ENCODE data around the gene ARHGAP8. TPM values are rescaled to one million over a fixed set of nuclear protein-coding genes. Genes with fewer than 3 reads are reported as not detected.

Gene ARHGAP8
- polyA plus RNA-seq, 1 donor: 16.2 TPM

- Histone ChIP-seq H3K27ac (ENCODE audit: low read length) (no peak overlapping the region), H3K4me3 (ENCODE audit: low read length) (no peak overlapping the region), H3K36me3 (ENCODE audit: control insufficient read depth, insufficient read depth, low read length) (peaks cover 39% of the 10 kb centered on the region), H3K27me3 (ENCODE audit: control insufficient read depth, insufficient read depth, low read length) (no peaks in the 10 kb centered on the region), H3K4me1 (ENCODE audit: control insufficient read depth, insufficient read depth, low read length) (peaks cover 21% of the 10 kb centered on the region), H3K9me3 (ENCODE audit: control insufficient read depth, low read depth, low read length) (no peaks in the 10 kb centered on the region)
- DNase-seq: no peak
- WGBS (ENCODE audit: insufficient coverage, low lambda C conversion rate): no CpG with 5 or more reads among the region's 21 CpGs
These were observed 20.3 kb upstream of the ARHGAP8 start for GRCh38 chr22:44732017-44732561.

DNA sequence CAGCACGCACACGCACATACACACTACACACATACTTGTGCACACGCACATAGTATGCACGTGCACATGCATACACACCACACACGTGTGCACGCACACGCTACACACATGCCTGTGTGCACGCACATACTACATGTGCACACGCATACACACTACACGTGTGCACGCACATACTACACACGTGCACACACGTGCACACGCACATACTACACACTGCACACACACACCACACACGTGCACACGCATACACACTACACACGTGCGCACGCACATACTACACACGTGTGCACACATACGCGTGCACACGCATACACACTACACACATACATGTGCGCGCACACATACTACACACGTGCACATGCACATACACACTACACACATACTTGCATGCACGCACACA is 19.7 kb upstream of the ARHGAP8 start:
- H3K4me3 ChIP-seq (ENCODE audit: low read length): no peak overlapping the region
- DNase-seq: no peak
- no peaks in the 10 kb centered on the region for H3K27me3 ChIP-seq (ENCODE audit: control insufficient read depth, insufficient read depth, low read length)
- peaks cover 26% of the 10 kb centered on the region for H3K4me1 ChIP-seq (ENCODE audit: control insufficient read depth, insufficient read depth, low read length)
- WGBS (ENCODE audit: insufficient coverage, low lambda C conversion rate): no CpG with 5 or more reads among the region's 27 CpGs
- no peaks in the 10 kb centered on the region for H3K9me3 ChIP-seq (ENCODE audit: control insufficient read depth, low read depth, low read length)
- peaks cover 33% of the 10 kb centered on the region for H3K36me3 ChIP-seq (ENCODE audit: control insufficient read depth, insufficient read depth, low read length)
- no peak overlapping the region for H3K27ac ChIP-seq (ENCODE audit: low read length)

- H3K4me3 ChIP-seq (ENCODE audit: low read length): no peak overlapping the region
- no peaks in the 10 kb centered on the region for H3K27me3 ChIP-seq (ENCODE audit: control insufficient read depth, insufficient read depth, low read length)
These were observed 18.8 kb upstream of the ARHGAP8 start for GRCh38 chr22:44733426-44734106.

DNA sequence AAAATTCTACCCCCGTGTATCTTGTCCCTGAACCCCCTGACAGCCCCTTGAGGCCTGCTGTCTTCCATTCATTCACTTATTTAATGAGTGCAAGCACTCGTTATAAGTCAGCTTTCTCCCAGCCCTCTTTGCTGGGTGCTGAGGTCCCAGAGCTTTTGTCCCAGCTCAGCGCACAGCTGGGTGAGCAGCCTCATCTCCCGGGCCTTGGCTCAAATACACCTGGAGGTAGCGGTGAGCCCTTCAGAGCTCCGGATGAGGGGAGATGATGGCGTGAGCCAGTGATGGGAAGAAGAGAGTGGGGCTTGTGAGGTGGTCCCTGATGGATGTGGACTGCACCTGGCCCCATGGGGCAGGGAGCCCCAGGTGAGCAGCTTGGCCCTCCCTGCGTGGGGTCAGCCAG is 18.1 kb upstream of the ARHGAP8 start:
- WGBS (ENCODE audit: insufficient coverage, low lambda C conversion rate): no CpG with 5 or more reads among the region's 8 CpGs
- Histone ChIP-seq H3K4me3 (ENCODE audit: low read length) (no peak overlapping the region), H3K27me3 (ENCODE audit: control insufficient read depth, insufficient read depth, low read length) (no peaks in the 10 kb centered on the region), H3K27ac (ENCODE audit: low read length) (no peak overlapping the region), H3K36me3 (ENCODE audit: control insufficient read depth, insufficient read depth, low read length) (peaks cover 21% of the 10 kb centered on the region), H3K4me1 (ENCODE audit: control insufficient read depth, insufficient read depth, low read length) (peaks cover 24% of the 10 kb centered on the region), H3K9me3 (ENCODE audit: control insufficient read depth, low read depth, low read length) (no peaks in the 10 kb centered on the region)
- no peak for DNase-seq

More at GRCh38 chr22:44733426-44734106, 18.8 kb upstream of the ARHGAP8 start:
- no peak for DNase-seq
- Histone ChIP-seq H3K4me1 (ENCODE audit: control insufficient read depth, insufficient read depth, low read length) (peaks cover 27% of the 10 kb centered on the region), H3K9me3 (ENCODE audit: control insufficient read depth, low read depth, low read length) (no peaks in the 10 kb centered on the region), H3K36me3 (ENCODE audit: control insufficient read depth, insufficient read depth, low read length) (peaks cover 25% of the 10 kb centered on the region), H3K27ac (ENCODE audit: low read length) (no peak overlapping the region)
- WGBS (ENCODE audit: insufficient coverage, low lambda C conversion rate): no CpG with 5 or more reads among the region's 14 CpGs

GRCh38 chr22:44734801-44735517 is 17.4 kb upstream of the ARHGAP8 start:
- Histone ChIP-seq H3K27me3 (ENCODE audit: control insufficient read depth, insufficient read depth, low read length) (no peaks in the 10 kb centered on the region), H3K4me1 (ENCODE audit: control insufficient read depth, insufficient read depth, low read length) (peaks cover 20% of the 10 kb centered on the region), H3K9me3 (ENCODE audit: control insufficient read depth, low read depth, low read length) (no peaks in the 10 kb centered on the region), H3K27ac (ENCODE audit: low read length) (no peak overlapping the region), H3K36me3 (ENCODE audit: control insufficient read depth, insufficient read depth, low read length) (peaks cover 18% of the 10 kb centered on the region), H3K4me3 (ENCODE audit: low read length) (no peak overlapping the region)
- WGBS (ENCODE audit: insufficient coverage, low lambda C conversion rate): no CpG with 5 or more reads among the region's 23 CpGs
- no peak for DNase-seq

- Histone ChIP-seq H3K27me3 (ENCODE audit: control insufficient read depth, insufficient read depth, low read length) (no peaks in the 10 kb centered on the region), H3K36me3 (ENCODE audit: control insufficient read depth, insufficient read depth, low read length) (peaks cover 10% of the 10 kb centered on the region), H3K4me3 (ENCODE audit: low read length) (no peak overlapping the region), H3K27ac (ENCODE audit: low read length) (no peak overlapping the region), H3K9me3 (ENCODE audit: control insufficient read depth, low read depth, low read length) (no peaks in the 10 kb centered on the region), H3K4me1 (ENCODE audit: control insufficient read depth, insufficient read depth, low read length) (peaks cover 20% of the 10 kb centered on the region)
- peak in 1 of 2 donors; percentile 60 for DNase-seq
- WGBS (ENCODE audit: insufficient coverage, low lambda C conversion rate): no CpG with 5 or more reads among the region's 28 CpGs
These were observed 16.6 kb upstream of the ARHGAP8 start for GRCh38 chr22:44735518-44736428.

DNA sequence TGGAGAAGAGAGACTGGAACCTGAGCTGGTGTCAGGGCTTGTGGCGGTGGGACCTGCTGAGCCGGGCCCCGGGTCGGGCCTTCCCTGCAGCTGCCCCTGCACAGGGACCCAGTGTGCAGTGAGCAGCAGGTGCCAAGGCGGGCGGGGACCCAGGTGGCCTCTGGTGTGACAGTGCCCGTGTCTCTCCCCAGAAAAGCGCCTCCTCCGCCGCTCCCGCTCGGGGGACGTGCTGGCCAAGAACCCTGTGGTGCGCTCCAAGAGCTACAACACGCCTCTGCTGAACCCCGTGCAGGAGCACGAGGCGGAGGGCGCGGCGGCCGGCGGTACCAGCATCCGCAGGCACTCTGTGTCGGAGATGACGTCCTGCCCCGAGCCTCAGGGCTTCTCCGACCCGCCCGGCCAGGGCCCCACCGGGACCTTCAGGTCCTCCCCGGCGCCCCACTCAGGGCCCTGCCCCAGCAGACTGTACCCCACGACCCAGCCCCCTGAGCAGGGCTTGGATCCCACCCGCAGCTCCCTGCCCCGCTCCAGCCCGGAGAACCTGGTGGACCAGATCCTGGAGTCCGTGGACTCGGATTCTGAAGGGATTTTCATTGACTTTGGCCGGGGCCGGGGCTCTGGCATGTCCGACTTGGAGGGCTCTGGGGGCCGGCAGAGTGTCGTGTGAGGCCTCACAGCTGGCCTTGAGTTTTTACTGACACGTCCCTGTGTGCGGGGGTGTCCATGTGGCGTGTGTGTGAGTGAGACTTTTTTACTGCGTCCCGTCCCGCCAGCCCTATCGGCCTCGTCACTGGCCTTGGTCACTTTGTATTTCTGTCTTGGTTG is 15.6 kb upstream of the ARHGAP8 start:
- DNase-seq: no peak
- H3K27ac ChIP-seq (ENCODE audit: low read length): no peak overlapping the region
- no CpG with 5 or more reads among the region's 52 CpGs for WGBS (ENCODE audit: insufficient coverage, low lambda C conversion rate)

DNA sequence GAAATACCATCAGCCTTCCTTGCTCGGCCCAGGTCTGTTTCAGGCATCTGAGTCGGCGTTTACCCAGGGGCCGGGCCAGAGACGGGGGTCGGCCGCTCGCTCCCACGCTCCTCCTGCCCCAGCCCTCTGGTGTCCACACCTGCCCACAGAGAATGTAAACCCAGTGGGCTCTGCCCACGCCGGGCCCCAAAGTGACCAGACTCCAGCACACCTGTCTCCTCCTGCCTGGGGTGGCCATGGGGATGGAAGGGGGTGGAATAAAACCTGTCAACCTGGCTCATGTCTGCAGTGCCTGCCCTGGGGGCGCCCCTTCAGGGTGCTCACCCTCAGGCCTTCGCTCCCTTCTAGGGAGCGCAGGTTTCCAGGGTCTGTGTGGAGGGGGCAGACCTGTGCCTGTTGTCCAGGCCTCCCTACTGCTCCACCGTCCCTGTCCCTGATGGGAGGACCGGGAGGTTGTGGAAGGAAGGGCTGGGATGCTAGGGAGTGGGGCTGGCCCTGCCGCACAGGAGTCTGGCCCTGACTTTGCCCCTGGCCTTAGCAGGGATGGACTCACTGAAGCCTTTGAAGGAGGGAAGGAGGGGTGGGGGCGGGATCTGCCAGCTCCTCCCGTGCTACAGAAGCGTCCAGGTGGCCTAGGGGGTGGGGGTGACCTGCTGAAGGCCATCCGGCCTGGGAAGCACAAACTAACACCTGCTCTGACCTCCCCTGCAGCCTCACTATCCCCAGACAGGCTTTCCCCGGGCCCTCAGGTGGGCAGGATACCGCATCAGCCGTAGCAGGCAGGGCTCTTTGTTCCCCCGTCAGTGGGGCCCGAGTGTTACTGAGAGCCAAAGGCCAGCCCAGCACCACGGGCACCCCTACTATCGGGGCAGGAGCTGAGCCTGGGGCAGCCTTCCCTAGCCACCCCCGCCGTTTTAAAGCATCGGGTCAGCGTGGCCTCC is 14.7 kb upstream of the ARHGAP8 start:
- Histone ChIP-seq H3K4me1 (ENCODE audit: control insufficient read depth, insufficient read depth, low read length) (peaks cover 28% of the 10 kb centered on the region), H3K4me3 (ENCODE audit: low read length) (no peak overlapping the region), H3K36me3 (ENCODE audit: control insufficient read depth, insufficient read depth, low read length) (peaks cover 6% of the 10 kb centered on the region), H3K27ac (ENCODE audit: low read length) (no peak overlapping the region), H3K27me3 (ENCODE audit: control insufficient read depth, insufficient read depth, low read length) (no peaks in the 10 kb centered on the region), H3K9me3 (ENCODE audit: control insufficient read depth, low read depth, low read length) (peaks cover 3% of the 10 kb centered on the region)
- peak in 1 of 2 donors; percentile 65 for DNase-seq
- no CpG with 5 or more reads among the region's 32 CpGs for WGBS (ENCODE audit: insufficient coverage, low lambda C conversion rate)

More for the DNA sequence above, 15.6 kb upstream of the ARHGAP8 start:
- Histone ChIP-seq H3K4me1 (ENCODE audit: control insufficient read depth, insufficient read depth, low read length) (peaks cover 21% of the 10 kb centered on the region), H3K27me3 (ENCODE audit: control insufficient read depth, insufficient read depth, low read length) (no peaks in the 10 kb centered on the region), H3K9me3 (ENCODE audit: control insufficient read depth, low read depth, low read length) (no peaks in the 10 kb centered on the region), H3K4me3 (ENCODE audit: low read length) (no peak overlapping the region), H3K36me3 (ENCODE audit: control insufficient read depth, insufficient read depth, low read length) (peaks cover 6% of the 10 kb centered on the region)

GRCh38 chr22:44738347-44738715 is 14.0 kb upstream of the ARHGAP8 start:
- Histone ChIP-seq H3K4me1 (ENCODE audit: control insufficient read depth, insufficient read depth, low read length) (peaks cover 35% of the 10 kb centered on the region), H3K27me3 (ENCODE audit: control insufficient read depth, insufficient read depth, low read length) (no peaks in the 10 kb centered on the region), H3K27ac (ENCODE audit: low read length) (no peak overlapping the region), H3K9me3 (ENCODE audit: control insufficient read depth, low read depth, low read length) (peaks cover 3% of the 10 kb centered on the region), H3K4me3 (ENCODE audit: low read length) (no peak overlapping the region), H3K36me3 (ENCODE audit: control insufficient read depth, insufficient read depth, low read length) (peaks cover under 1% of the 10 kb centered on the region)
- DNase-seq: peak in 1 of 2 donors; percentile 74
- no CpG with 5 or more reads among the region's 14 CpGs for WGBS (ENCODE audit: insufficient coverage, low lambda C conversion rate)

Data from large intestine (tissue), 3 donors.